NCI-H1092 treated with DMSO at 0.1 percent for 48 hours (cell line): ENCODE results near the gene TROAP.
A peak's percentile ranks its signal among the peaks of the same experiment; 100 is the strongest.
"Not testable (repeated sequence)": the region's sequence is repeated elsewhere in the genome, so short reads cannot be mapped to it uniquely, and the experiment has no call there.

ENCODE experiments used
- DNase-seq: peaks from one replicate; lab custom pipeline; 2025; lab: John Stamatoyannopoulos, UW

TROAP gene

GRCh38 chr12:49294086-49294803, 28.8 kb upstream of the TROAP start:
- peak; percentile 14 for DNase-seq

- DNase-seq = no peak
These were observed 28.3 kb upstream of the TROAP start for GRCh38 chr12:49294804-49295081.

GRCh38 chr12:49295082-49295936, 27.7 kb upstream of the TROAP start, which contains the start of gene PRPH:
PRPH (plus strand) TSS chr12:49295147; CDS start chr12:49295201, 54 bp downstream.
- DNase-seq = no peak

- DNase-seq = peak; percentile 11
These were observed 26.8 kb upstream of the TROAP start for GRCh38 chr12:49296034-49296835.

- peak; percentile 4 for DNase-seq
These were observed 26.0 kb upstream of the TROAP start for GRCh38 chr12:49296836-49297694.

GRCh38 chr12:49297695-49298060, 25.4 kb upstream of the TROAP start:
- no peak for DNase-seq

- no peak for DNase-seq
These were observed 24.9 kb upstream of the TROAP start for GRCh38 chr12:49298160-49298559.

GRCh38 chr12:49301760-49302159, 21.3 kb upstream of the TROAP start:
- no peak for DNase-seq

- DNase-seq = no peak
These were observed 18.9 kb upstream of the TROAP start for GRCh38 chr12:49304161-49304560.

GRCh38 chr12:49305762-49306510, 17.1 kb upstream of the TROAP start:
- DNase-seq = no peak

- no peak for DNase-seq
These were observed 13.7 kb upstream of the TROAP start for GRCh38 chr12:49309386-49309785.

- DNase-seq = not testable (repeated sequence)
These were observed 12.5 kb upstream of the TROAP start for GRCh38 chr12:49310451-49311000.

GRCh38 chr12:49314811-49315210, 8.2 kb upstream of the TROAP start:
- DNase-seq = no peak

GRCh38 chr12:49317118-49317517, 5.9 kb upstream of the TROAP start:
- not testable (repeated sequence) for DNase-seq

- DNase-seq = not testable (repeated sequence)
These were observed 2.5 kb upstream of the TROAP start for GRCh38 chr12:49320411-49321103.

GRCh38 chr12:49322367-49322707, 718 bp upstream of the TROAP start:
- DNase-seq = no peak

GRCh38 chr12:49323524-49324097, 556 bp downstream of the TROAP start:
- DNase-seq = no peak

- no peak for DNase-seq
These were observed 2.6 kb downstream of the TROAP start for GRCh38 chr12:49325606-49326005.

- no peak for DNase-seq
These were observed 4.3 kb downstream of the TROAP start for GRCh38 chr12:49327368-49327767.

GRCh38 chr12:49327887-49328286, 4.8 kb downstream of the TROAP start:
- DNase-seq = no peak
